NCI-H146 treated with DMSO at 0.1 percent for 48 hours (cell line): ENCODE data around the gene ESYT3.
"Not testable (repeated sequence)": the region's sequence is repeated elsewhere in the genome, so short reads cannot be mapped to it uniquely, and the experiment has no call there.

Experiments used
- DNase-seq: peaks from one replicate; lab custom pipeline; 2025; ENCODE audit not compliant: unreplicated experiment; lab: John Stamatoyannopoulos, UW

ESYT3 gene

DNA sequence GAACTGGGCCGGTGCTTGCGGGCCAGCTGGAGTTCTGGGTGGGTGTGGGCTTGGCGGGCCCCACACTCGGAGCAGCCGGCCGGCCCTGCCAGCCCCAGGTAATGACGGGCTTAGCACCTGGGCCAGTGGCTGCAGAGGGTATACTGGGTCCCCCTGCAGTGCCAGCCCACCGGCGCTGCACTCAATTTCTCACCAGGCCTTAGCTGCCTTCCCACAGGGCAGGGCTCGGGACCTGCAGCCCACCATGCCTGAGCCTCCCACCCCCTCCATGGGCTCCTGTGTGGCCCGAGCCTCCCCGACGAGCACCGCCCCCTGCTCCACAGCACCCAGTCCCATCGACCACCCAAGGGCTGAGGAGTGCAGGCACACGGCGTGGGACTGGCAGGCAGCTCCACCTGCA, 50.3 kb downstream of the ESYT3 start:
- not testable (repeated sequence) for DNase-seq

DNA sequence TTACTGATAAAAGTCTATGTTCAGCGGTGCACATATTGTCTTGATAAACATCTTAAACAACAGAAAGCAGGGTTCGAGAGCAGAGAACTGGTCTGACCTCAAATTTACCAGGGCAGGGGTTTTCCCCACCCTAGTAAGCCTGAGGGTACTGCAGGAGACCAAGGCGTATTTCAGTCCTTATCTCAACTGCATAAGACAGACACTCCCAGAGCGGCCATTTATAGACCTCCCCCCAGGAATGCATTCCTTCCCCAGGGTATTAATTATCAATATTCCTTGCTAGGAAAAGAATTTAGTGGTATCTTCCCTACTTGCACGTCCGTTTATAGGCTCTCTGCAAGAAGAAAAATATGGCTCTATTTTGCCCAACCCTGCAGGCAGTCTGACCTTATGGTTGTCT, 52.2 kb downstream of the ESYT3 start:
- DNase-seq: not testable (repeated sequence)

DNA sequence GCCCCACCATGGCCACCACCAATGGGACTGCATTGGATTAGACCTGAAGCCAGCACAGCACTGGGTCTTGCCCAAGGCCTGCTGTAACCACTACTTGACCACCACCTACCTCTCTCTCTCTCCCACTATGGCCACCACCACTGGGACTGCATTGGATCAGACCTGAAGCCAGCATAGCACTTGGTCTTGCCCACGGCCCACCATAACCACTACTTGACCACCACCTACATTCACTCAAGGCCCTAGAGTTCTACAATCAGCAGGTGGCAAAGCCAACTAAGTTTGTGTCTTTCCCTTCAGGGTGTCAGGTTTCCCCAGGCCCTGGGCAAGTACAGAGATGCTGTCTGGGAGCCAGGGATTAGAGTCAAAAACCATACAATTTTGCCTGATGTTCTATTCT, 57.6 kb downstream of the ESYT3 start:
- no peak for DNase-seq

DNA sequence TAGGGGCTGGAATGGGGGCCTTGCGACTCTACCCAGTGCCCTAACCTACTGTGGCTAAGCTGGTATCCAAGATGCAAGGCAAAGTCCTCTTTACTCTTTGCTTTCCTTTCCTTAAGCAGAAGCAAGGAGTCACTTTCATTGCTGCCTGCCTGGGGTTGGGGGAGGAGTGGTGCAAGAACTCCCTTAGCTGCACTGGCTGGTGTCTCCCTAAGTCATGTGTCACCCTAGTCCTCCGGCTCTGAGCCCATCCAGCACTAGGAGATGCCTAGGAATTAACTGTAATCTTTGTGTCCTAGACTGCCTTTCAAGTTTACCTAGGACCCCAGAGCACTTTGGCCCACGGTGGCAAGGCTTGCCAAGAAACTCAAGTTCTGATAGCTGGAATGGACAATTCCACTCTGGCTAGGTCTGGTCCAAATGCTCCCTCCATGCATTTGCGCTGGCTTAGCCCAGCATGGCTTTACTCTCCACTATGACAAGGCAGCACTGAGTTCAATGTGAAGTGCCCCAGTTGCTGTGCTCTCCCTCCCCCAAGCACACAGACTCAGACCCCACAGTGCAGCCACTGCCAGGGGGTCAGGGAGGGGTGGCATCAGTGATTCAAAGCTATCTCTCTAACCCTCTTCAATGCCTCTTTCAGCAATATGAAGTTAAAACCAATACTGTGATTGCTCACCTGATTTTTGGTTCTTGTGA, 58.7 kb downstream of the ESYT3 start:
- no peak for DNase-seq

DNA sequence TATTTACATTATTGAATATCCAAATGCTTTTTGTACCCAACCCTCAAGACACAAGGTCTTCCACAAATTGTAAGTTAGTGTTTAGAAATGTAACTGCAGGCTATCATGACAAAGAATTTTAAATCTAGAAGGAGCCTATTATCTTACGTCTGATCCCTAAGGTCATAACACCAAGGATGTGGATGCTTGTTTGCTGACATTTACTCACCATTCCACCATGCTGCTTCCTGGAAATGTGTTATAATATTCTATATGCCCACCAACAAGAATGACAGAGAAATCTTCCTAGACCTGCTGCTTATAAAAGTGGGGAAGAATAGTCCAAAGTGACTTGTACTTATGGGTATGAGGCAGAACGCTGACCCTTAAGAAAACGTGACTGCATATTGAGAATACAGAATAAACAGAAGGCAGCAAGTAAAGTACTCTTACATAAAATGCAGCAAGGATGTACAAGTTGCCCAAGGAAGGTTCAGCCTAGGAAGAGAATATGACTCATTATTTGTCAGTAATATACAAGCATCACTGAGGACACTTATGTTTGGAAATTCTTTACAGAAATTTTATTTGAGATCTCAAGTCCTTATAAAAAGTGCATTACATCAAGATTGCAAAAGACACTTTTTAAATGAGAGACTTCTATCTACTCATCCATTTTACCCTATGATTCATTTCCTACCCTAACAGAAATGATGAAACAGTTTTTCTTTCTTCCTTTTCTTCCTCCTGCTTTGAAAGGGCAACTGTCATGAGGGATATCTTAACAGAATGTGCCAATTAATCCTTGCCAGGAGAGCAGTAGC, 59.6 kb downstream of the ESYT3 start:
- no peak for DNase-seq

DNA sequence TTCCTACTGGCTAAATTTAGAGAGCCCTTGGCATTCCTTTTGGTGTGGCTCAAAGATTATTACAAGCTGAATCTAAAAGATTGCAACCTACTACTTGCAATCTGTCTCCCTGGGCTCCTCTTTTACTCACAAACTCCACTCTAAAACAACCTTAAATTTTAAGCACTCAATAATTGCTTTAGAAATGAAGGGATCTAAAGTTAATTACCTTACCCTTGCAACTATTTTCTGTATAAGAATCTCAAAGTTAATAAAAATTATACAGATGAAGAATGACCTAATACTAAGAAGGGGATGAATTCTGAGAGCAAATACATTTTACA, 60.2 kb downstream of the ESYT3 start:
- DNase-seq: no peak

DNA sequence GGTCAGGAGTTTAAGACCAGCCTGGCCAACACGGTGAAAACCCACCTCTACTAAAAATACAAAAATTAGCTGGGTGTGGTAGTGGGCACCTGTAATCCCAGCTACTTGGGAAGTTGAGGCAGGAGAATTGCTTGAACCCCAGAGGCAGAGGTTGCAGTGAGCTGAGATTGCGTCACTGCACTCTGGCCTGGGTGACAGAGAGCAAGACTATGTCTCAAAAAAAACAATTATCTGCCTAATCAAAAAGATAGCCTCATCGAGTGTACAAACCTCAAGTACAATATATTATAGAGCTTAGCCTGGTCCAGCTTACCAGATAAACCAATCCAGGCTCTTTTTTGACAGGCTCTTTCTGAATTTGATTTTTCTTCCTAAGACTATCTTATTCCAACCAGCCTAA, 61.2 kb downstream of the ESYT3 start:
- DNase-seq: not testable (repeated sequence)

DNA sequence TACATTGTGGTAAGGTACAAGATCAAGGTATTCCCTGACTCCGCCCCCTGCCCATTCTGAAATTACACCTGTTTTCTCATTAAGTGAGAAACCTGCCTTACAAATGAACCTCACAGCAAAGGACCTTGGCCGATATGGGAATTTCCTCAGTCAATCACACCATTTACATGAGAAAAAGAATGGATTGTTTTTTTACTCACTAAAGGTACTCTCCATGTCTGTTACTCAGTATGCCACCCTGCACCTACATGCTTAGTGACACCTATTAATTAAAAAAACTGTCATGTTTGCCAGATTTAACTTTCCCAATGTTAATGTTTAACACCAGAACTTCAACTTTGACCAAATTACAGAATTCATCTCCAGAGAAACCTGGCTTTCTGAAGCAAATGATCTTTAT, 62.0 kb downstream of the ESYT3 start:
- no peak for DNase-seq

DNA sequence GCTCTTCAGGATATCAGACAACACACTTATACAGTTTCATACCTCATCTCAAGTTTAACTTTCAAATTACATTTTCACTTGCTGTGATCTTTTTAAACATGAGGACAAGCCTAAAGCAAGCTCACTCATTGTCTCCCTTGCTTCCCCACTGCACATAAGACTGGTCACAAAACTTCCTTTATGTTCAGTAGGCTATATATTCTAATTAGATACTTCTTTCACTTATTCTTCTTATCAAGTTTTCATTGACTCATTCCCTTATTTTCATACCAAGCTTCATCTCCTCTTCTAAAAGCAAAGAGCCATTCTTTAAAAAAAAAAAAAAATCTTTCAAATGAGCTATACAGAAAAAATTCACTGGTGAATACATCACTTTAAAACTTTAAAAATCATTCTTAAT, 62.6 kb downstream of the ESYT3 start:
- DNase-seq: no peak

DNA sequence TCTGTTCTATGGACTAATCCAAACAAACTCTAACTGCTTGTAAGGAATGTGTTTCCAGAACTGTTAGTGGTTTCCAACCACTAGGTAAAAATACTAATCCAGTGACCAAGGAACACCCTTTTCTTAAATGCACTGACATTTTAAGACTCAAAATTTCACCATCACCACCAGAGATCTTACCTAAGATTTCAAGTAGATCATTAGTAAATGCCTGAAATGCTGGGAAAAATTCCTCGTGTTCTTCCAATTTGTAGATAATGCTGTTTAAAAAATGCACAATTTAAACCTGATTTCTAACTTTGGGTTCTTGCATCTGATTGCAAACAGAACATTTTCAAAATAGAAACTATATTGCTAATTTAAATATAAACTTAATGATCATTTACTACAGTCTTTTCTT, 63.4 kb downstream of the ESYT3 start:
- DNase-seq: no peak

DNA sequence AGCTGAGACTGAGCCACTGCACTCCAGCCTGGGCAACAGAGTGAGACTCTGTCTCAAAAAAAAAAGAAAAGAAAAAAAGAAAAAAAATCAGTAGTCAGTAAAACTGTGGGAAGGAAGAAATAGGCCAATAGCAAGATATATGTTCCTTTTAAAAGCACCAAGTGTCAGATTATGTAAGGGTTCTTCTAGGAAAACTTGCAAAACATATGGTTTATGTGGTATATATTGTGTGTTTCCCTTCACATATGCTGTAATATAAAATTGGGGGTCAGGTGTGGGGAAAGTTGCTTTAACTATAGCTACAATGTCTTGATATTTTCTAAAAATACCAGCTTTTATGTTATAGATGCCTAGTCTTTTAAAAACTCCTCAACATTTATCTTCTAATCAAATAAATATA, 64.6 kb downstream of the ESYT3 start:
- DNase-seq: no peak

DNA sequence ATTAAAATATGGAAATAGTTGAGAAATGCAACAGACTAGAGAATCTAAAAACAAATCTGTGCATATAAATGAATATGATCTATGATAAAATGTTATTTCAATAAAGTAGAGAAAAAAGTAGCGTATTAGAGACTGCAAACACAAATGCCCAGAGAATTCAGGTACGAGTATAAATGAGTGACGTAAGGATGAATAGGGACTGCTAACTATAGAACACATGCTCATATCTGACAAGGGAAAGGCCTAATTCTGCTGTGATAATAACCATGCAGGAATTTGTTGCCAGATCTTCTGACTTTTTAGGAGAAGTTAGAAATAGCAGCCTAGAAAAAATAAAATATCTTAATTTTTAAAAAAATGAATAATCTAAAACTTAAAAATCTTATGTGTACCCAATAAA, 73.1 kb downstream of the ESYT3 start:
- DNase-seq: no peak

DNA sequence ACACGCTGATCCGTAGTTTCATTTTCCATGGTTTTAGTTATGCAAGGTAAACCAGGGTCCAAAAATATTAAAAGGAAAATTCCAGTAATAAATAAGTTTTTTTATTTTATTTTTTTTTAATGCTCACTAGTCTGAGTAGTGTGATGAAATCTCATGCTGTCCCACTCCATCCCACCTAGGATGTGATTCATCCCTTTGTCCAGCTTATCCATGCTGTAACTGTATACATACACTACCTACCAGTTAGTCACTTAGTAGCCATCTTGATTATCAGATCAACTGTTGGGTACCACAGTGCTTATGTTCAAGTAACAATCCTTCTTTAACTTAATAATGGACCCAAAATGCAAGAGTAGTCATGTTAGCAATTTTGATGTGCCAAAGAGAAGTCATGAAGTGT, 75.2 kb downstream of the ESYT3 start:
- DNase-seq: no peak

DNA sequence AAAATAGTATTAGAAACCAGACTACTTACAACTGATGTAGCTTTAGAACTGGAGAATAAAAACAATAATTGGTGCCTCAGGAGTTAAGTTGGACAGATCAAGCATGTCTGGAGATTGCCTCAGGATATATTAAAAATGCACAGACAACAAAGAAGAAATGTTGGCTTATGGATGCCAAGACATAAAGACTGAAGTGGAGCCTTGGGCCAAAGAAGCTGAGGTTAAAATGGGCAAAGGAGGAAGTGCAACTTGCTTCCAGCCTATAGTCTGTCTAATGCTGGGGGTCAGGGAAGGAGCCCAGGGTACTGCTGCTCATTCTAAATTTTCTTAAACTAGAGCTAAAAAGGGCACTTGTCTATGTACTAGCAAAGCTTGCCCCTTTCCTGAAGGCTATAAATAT, 77.5 kb downstream of the ESYT3 start:
- DNase-seq: no peak

DNA sequence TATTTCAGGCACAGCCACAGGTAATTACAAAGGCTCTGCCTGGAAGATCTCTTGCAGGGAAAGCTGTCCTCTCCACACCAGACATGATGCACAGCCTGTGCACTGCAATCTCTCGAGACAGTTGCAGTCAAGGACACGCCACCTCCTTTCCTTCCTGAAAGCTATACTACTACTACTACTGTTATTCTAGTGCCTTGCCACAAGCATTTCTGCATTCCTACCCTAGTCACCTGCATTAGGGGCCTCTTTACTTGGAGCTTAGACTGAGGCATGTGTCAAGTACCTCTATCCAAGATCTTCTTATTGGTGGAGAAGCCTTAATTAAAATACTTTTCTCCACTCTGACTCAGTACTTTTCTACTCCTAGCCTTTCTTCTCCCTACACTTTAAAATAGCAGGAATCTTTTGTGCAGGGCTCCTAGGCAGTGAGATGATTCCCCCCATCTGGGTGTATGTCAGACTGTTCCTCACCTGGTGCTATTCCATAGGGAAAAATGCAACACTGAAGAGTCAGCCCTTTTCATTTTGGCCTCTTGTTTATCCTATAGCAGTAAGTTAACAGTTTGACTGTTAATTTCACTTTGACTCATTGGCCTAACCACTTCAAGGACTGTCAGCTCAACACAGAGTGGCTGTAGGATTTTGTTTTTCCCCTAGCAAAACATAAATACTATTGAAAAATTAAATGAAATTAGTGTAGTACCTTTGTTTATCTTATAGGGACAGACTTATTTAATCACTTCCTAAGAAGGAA, 78.9 kb downstream of the ESYT3 start:
- DNase-seq: no peak

DNA sequence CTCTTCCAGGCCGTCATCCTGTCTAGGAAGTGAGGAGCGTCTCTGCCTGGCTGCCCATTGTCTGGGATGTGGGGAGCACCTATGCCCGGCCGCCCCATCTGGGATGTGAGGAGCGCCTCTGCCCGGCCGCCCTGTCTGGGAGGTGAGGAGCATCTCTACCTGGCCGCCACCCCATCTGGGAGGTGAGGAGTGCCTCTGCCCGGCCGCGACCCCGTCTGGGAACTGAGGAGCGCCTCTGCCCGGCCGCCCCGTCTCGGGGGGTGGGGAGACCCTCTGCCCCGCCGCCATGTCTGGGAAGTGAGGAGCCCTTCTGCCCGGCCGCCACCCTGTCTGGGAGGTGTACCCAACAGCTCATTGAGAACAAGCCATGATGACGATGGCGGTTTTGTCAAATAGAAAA, 87.0 kb downstream of the ESYT3 start:
- not testable (repeated sequence) for DNase-seq
